Measurements from ENCODE around the gene CYSLTR2. TPM values are rescaled to one million over a fixed set of nuclear protein-coding genes. Genes with fewer than 3 reads are reported as not detected.

CYSLTR2 gene
- total RNA-seq, 3 donors from 2014 or later = 0.14 to 1.4 (median 0.58) TPM

- ATAC-seq (no peak), DNase-seq (no peak)
- H3K4me3 ChIP-seq = no peak overlapping the region
- peaks cover 3% of the 10 kb centered on the region for H3K9me3 ChIP-seq
- intact Hi-C loops (cut with DNase I, micrococcal nuclease) = no loop called here
- no peak for TF ChIP-seq CTCF (IDR thresholded peaks at IDR 0.05)
- H3K4me1 ChIP-seq (ENCODE audit: low read depth) = peaks cover 14% of the 10 kb centered on the region
- H3K36me3 ChIP-seq (ENCODE audit: low read depth) = no peaks in the 10 kb centered on the region
Observed at GRCh38 chr13:48624858-48625257, 28.9 kb upstream of the CYSLTR2 start.

GRCh38 chr13:48625413-48626076, 28.2 kb upstream of the CYSLTR2 start:
- no peak for DNase-seq
- no peak overlapping the region for H3K4me3 ChIP-seq
- intact Hi-C loops (cut with DNase I, micrococcal nuclease) = no loop called here
- no peaks in the 10 kb centered on the region for H3K36me3 ChIP-seq (ENCODE audit: low read depth)
- peaks cover 16% of the 10 kb centered on the region for H3K4me1 ChIP-seq (ENCODE audit: low read depth)
- H3K9me3 ChIP-seq = peaks cover 3% of the 10 kb centered on the region
- ATAC-seq = no peak
- no peak for TF ChIP-seq CTCF (IDR thresholded peaks at IDR 0.05)

- Histone ChIP-seq H3K36me3 (ENCODE audit: low read depth) (no peaks in the 10 kb centered on the region), H3K4me1 (ENCODE audit: low read depth) (peaks cover 13% of the 10 kb centered on the region), H3K4me3 (no peak overlapping the region), H3K9me3 (peaks cover 3% of the 10 kb centered on the region)
- intact Hi-C loops (cut with DNase I, micrococcal nuclease) = no loop called here
- no peak for ATAC-seq
- TF ChIP-seq CTCF (IDR thresholded peaks at IDR 0.05) = no peak
- DNase-seq = no peak
Observed at GRCh38 chr13:48626077-48626449, 27.7 kb upstream of the CYSLTR2 start.

- no peak for TF ChIP-seq CTCF (IDR thresholded peaks at IDR 0.05)
- intact Hi-C loops (cut with DNase I, micrococcal nuclease) = no loop called here
- no peak for ATAC-seq
- Histone ChIP-seq H3K4me3 (no peak overlapping the region), H3K4me1 (ENCODE audit: low read depth) (peaks cover 10% of the 10 kb centered on the region), H3K36me3 (ENCODE audit: low read depth) (no peaks in the 10 kb centered on the region), H3K9me3 (no peaks in the 10 kb centered on the region)
- DNase-seq = no peak
Observed at GRCh38 chr13:48626726-48627451, 26.8 kb upstream of the CYSLTR2 start.

- Histone ChIP-seq H3K4me1 (ENCODE audit: low read depth) (peaks cover 10% of the 10 kb centered on the region), H3K36me3 (ENCODE audit: low read depth) (no peaks in the 10 kb centered on the region), H3K9me3 (no peaks in the 10 kb centered on the region), H3K4me3 (no peak overlapping the region)
- peak; percentile 42 to 68 (median 47) for DNase-seq
- peak; percentile 92 for ATAC-seq
- no peak for TF ChIP-seq CTCF (IDR thresholded peaks at IDR 0.05)
- intact Hi-C loops (cut with DNase I, micrococcal nuclease) = no loop called here
Observed at GRCh38 chr13:48629277-48629676, 24.5 kb upstream of the CYSLTR2 start.

Measured in mucosa of descending colon (tissue), 3 donors.